OCI-LY1 (cell line): ENCODE data around the gene ANKRD39.

ENCODE experiments used
- H2AFZ ChIP-seq: fragments of 200-600 bp; sonication (generic), shearing (Covaris generic); 2 replicates; pipeline ENCODE4 v1.6.0; 2014; ENCODE audit warnings: antibody characterized with exemption, mild to moderate bottlenecking, low read length
- H3F3A ChIP-seq: fragments of 200-600 bp; sonication (generic), shearing (Covaris generic); 2 replicates; pipeline ENCODE4 v1.6.0; 2014; ENCODE audit warnings: mild to moderate bottlenecking, antibody characterized with exemption, low read length, moderate library complexity; ENCODE audit not compliant: insufficient read depth
- H3K27ac ChIP-seq: fragments of 200-600 bp; sonication (generic); 2 replicates; pipeline ENCODE4 v1.5.1; 2014; ENCODE audit warnings: low read length, mixed run types, mild to moderate bottlenecking, low read depth; ENCODE audit not compliant: poor library complexity, severe bottlenecking
- H3K27me3 ChIP-seq: fragments of 200-600 bp; sonication (generic); 2 replicates; pipeline ENCODE4 v1.6.0; 2014; ENCODE audit warnings: antibody characterized with exemption, mild to moderate bottlenecking, low read length, moderate library complexity; ENCODE audit not compliant: insufficient read depth
- H3K36me3 ChIP-seq: fragments of 200-600 bp; sonication (generic); 2 replicates; pipeline ENCODE4 v1.6.1; 2014; ENCODE audit warnings: mild to moderate bottlenecking, antibody characterized with exemption, low read length, moderate library complexity, mixed read lengths; ENCODE audit not compliant: insufficient read depth
- H3K4me1 ChIP-seq: fragments of 200-600 bp; sonication (generic); 2 replicates; pipeline ENCODE4 v1.5.1; 2014; ENCODE audit warnings: mild to moderate bottlenecking, low read length, moderate library complexity; ENCODE audit not compliant: insufficient read depth, severe bottlenecking
- H3K4me2 ChIP-seq: fragments of 200-600 bp; sonication (generic), shearing (Covaris generic); 2 replicates; pipeline ENCODE4 v1.6.1; 2014; ENCODE audit warnings: low read length
- H3K4me3 ChIP-seq: fragments of 200-600 bp; sonication (generic); 2 replicates; pipeline ENCODE4 v1.5.1; 2014; ENCODE audit warnings: low read length, low read depth, mild to moderate bottlenecking, mixed read lengths; ENCODE audit not compliant: poor library complexity, severe bottlenecking
- H3K79me2 ChIP-seq: fragments of 200-600 bp; shearing (Covaris generic); 2 replicates; pipeline ENCODE4 v1.6.1; 2016; ENCODE audit warnings: mixed run types, low read length, mixed read lengths; ENCODE audit not compliant: insufficient read depth
- H3K9ac ChIP-seq: fragments of 200-600 bp; sonication (generic), shearing (Covaris generic); 2 replicates; pipeline ENCODE4 v1.6.1; 2014; ENCODE audit warnings: mild to moderate bottlenecking, low read length, mixed read lengths
- H3K9me2 ChIP-seq: fragments of 200-600 bp; sonication (generic), shearing (Covaris generic); 2 replicates; pipeline ENCODE4 v1.6.1; 2014; ENCODE audit warnings: low read depth, mild to moderate bottlenecking, low read length, mixed read lengths
- H3K9me3 ChIP-seq: fragments of 200-600 bp; shearing (Covaris generic); 2 replicates; pipeline ENCODE4 v1.6.1; 2014; ENCODE audit warnings: low read length, mixed read lengths
- H4K20me1 ChIP-seq: fragments of 200-600 bp; sonication (generic), shearing (Covaris generic); 2 replicates; pipeline ENCODE4 v1.6.0; 2016; ENCODE audit warnings: mild to moderate bottlenecking, low read length; ENCODE audit not compliant: insufficient read depth
- EZH2 ChIP-seq: fragments of 200-600 bp; sonication (generic), shearing (Covaris generic); IDR thresholded peaks from 2 replicates; pipeline ENCODE4 v1.8.0; 2017; ENCODE audit warnings: borderline replicate concordance, mixed run types, mild to moderate bottlenecking, antibody characterized with exemption, low read length, moderate library complexity, mixed read lengths
- TF ChIP-seq, protein P1 (sequence below): fragments of 200-600 bp; sonication (generic), shearing (Covaris generic); IDR thresholded peaks from 2 replicates; pipeline ENCODE4 v1.5.1; 2017; ENCODE audit warnings: mild to moderate bottlenecking, antibody characterized with exemption, low read length, moderate library complexity, mixed read lengths

ANKRD39 gene

DNA sequence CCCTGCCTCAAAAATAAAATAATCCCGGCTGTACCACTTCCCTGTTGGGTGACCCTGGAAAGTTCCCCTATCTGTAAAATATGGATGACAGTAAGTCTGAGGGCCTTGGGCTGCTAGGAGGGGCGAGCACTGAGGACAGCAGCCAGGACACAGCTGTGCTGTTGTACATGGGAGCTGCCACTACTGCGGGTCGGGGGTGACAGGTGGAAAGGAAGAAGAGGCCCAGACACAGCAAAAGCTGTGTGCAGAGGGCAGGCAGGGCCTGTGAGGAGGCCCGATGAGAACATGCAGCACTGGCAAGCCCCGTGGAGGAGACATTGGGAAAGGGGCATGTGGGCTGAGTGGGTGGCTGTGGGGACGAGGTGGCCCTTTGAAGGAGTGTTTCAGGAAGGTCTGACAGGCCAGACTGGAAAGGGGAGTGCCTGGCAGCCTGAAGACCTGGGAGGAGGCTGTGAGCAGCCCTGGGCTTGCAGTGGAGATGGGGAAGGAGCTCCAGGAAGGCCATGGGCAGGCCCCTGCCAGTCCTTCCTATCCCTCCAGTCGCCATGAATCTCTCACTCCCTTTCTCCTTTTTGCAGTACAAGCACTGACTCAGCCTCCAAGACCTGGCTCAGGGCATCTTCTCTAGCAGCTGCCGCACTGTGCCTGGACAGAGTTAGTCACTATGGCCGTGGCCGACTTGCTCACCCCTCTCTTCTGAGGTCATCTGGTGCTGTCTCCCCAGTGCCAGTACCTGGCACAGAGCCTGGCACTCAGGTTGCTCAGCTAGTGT, 41.0 kb upstream of the ANKRD39 start:
- no peaks in the 10 kb centered on the region for H4K20me1 ChIP-seq
- H3K79me2 ChIP-seq, result no peaks in the 10 kb centered on the region
- H3K9me2 ChIP-seq, result no peaks in the 10 kb centered on the region
- H3F3A ChIP-seq, result no peaks in the 10 kb centered on the region
- H3K27me3 ChIP-seq, result peaks cover 4% of the 10 kb centered on the region; the same call in 1 of the 2 replicates
- no peak overlapping the region for H3K9ac ChIP-seq
- no peaks in the 10 kb centered on the region for H3K9me3 ChIP-seq
- TF ChIP-seq, protein P1, sequence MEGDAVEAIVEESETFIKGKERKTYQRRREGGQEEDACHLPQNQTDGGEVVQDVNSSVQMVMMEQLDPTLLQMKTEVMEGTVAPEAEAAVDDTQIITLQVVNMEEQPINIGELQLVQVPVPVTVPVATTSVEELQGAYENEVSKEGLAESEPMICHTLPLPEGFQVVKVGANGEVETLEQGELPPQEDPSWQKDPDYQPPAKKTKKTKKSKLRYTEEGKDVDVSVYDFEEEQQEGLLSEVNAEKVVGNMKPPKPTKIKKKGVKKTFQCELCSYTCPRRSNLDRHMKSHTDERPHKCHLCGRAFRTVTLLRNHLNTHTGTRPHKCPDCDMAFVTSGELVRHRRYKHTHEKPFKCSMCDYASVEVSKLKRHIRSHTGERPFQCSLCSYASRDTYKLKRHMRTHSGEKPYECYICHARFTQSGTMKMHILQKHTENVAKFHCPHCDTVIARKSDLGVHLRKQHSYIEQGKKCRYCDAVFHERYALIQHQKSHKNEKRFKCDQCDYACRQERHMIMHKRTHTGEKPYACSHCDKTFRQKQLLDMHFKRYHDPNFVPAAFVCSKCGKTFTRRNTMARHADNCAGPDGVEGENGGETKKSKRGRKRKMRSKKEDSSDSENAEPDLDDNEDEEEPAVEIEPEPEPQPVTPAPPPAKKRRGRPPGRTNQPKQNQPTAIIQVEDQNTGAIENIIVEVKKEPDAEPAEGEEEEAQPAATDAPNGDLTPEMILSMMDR, result no peak
- TF ChIP-seq EZH2, result no peak
- H2AFZ ChIP-seq, result no peak overlapping the region
- H3K27ac ChIP-seq, result no peak overlapping the region
- H3K4me2 ChIP-seq, result no peak overlapping the region
- H3K4me3 ChIP-seq, result no peak overlapping the region
- H3K36me3 ChIP-seq, result no peaks in the 10 kb centered on the region
- H3K4me1 ChIP-seq, result no peaks in the 10 kb centered on the region

DNA sequence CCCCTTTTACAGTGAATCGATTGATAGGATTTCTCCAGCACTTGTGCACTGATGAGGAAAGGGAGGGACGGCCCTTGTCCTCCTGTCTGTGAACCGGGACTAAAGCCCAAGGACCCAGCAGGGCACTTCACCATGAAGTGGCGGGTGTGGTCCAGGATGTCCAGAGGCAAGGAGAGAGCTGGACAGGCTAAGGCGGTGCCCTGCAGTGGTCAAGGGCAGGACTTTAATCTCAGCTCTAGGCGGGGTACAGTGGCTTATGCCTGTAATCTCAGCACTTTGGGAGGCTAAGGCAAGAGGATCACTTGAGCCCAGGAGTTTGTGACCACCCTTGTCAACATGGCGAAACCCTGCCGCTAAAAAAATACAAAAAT, 40.3 kb upstream of the ANKRD39 start:
- peaks cover 4% of the 10 kb centered on the region; the same call in 1 of the 2 replicates for H3K27me3 ChIP-seq
- H3K4me2 ChIP-seq, result no peak overlapping the region

GRCh38 chr2:96897491-96898134, 39.8 kb upstream of the ANKRD39 start:
- H3K4me1 ChIP-seq, result no peaks in the 10 kb centered on the region
- no peak overlapping the region for H3K4me2 ChIP-seq
- H3K9me3 ChIP-seq, result no peaks in the 10 kb centered on the region
- no peaks in the 10 kb centered on the region for H3K9me2 ChIP-seq
- no peaks in the 10 kb centered on the region for H4K20me1 ChIP-seq
- H3K36me3 ChIP-seq, result no peaks in the 10 kb centered on the region
- no peak overlapping the region for H3K27ac ChIP-seq
- H3K27me3 ChIP-seq, result peaks cover 4% of the 10 kb centered on the region; the same call in 1 of the 2 replicates
- no peak overlapping the region for H3K4me3 ChIP-seq
- H3K9ac ChIP-seq, result no peak overlapping the region
- no peaks in the 10 kb centered on the region for H3K79me2 ChIP-seq
- no peaks in the 10 kb centered on the region for H3F3A ChIP-seq
- H2AFZ ChIP-seq, result no peak overlapping the region
- TF ChIP-seq, protein P1, result no peak
- TF ChIP-seq EZH2, result no peak

More for the DNA sequence above, 40.3 kb upstream of the ANKRD39 start:
- Histone ChIP-seq H3K4me3 (no peak overlapping the region), H3F3A (no peaks in the 10 kb centered on the region), H3K36me3 (no peaks in the 10 kb centered on the region), H2AFZ (no peak overlapping the region), H3K27ac (no peak overlapping the region), H3K4me1 (no peaks in the 10 kb centered on the region), H3K9me2 (no peaks in the 10 kb centered on the region), H4K20me1 (no peaks in the 10 kb centered on the region), H3K79me2 (no peaks in the 10 kb centered on the region), H3K9me3 (no peaks in the 10 kb centered on the region), H3K9ac (no peak overlapping the region)
- TF ChIP-seq, protein P1, result no peak
- TF ChIP-seq EZH2, result no peak
